Neural cell (in vitro differentiated cells): Measurements from ENCODE around the gene SMARCAD1. TPM values are rescaled to one million over a fixed set of nuclear protein-coding genes. Genes with fewer than 3 reads are reported as not detected.

Experiments
- H2AFZ ChIP-seq: fragments of 200-600, 300-800 bp; sonication (generic), shearing (Covaris generic); 2 replicates; pipeline ENCODE4 v1.6.0; 2014; ENCODE audit warnings: low read depth, mild to moderate bottlenecking, antibody characterized with exemption, low read length, moderate library complexity
- H3F3A ChIP-seq: fragments of 200-600 bp; shearing (Covaris generic); 2 replicates; pipeline ENCODE4 v1.6.1; 2016; ENCODE audit warnings: mild to moderate bottlenecking, moderate library complexity, mixed read lengths, antibody characterized with exemption, low read length; ENCODE audit not compliant: insufficient read depth, poor library complexity, severe bottlenecking
- H3K27ac ChIP-seq: fragments of 200-600, 300-800 bp; sonication (generic), shearing (Covaris generic); 2 replicates; pipeline ENCODE4 v1.5.1; 2014; ENCODE audit warnings: mild to moderate bottlenecking, low read length, moderate library complexity
- H3K27me3 ChIP-seq: fragments of 300-800, 200-600 bp; sonication (generic), shearing (Covaris generic); 2 replicates; pipeline ENCODE4 v1.6.0; 2014; ENCODE audit warnings: mild to moderate bottlenecking, low read depth, low read length, moderate library complexity; ENCODE audit not compliant: insufficient read depth
- H3K36me3 ChIP-seq: fragments of 300-800, 200-600 bp; sonication (generic), shearing (Covaris generic); 2 replicates; pipeline ENCODE4 v1.5.1; 2014; ENCODE audit warnings: mild to moderate bottlenecking, antibody characterized with exemption, low read length, moderate library complexity; ENCODE audit not compliant: insufficient read depth
- H3K4me2 ChIP-seq: fragments of 300-800, 200-600 bp; sonication (generic), shearing (Covaris generic); 2 replicates; pipeline ENCODE4 v1.6.0; 2014; ENCODE audit warnings: mild to moderate bottlenecking, low read length
- H3K4me3 ChIP-seq: fragments of 300-800, 200-600 bp; sonication (generic), shearing (Covaris generic); 2 replicates; pipeline ENCODE4 v1.5.1; 2014; ENCODE audit warnings: mild to moderate bottlenecking, low read length, moderate library complexity
- H3K79me2 ChIP-seq: fragments of 200-600 bp; shearing (Covaris generic); replicated peaks from 2 replicates; pipeline ENCODE4 v1.6.0; 2014; ENCODE audit warnings: mild to moderate bottlenecking, low read length, moderate library complexity; ENCODE audit not compliant: insufficient read depth
- H3K9ac ChIP-seq: fragments of 300-800, 200-600 bp; sonication (generic), shearing (Covaris generic); 2 replicates; pipeline ENCODE4 v1.6.1; 2016; ENCODE audit warnings: mild to moderate bottlenecking, low read length, mixed read lengths
- H3K9me2 ChIP-seq: fragments of 200-600 bp; shearing (Covaris generic); 2 replicates; pipeline ENCODE4 v1.6.1; 2016; ENCODE audit warnings: mild to moderate bottlenecking, low read length, mixed read lengths; ENCODE audit not compliant: insufficient read depth
- H3K9me3 ChIP-seq: fragments of 200-600, 300-800 bp; sonication (generic), shearing (Covaris generic); 2 replicates; pipeline ENCODE4 v1.6.1; 2016; ENCODE audit warnings: mild to moderate bottlenecking, mixed run types, low read length, moderate library complexity, mixed read lengths
- H4K20me1 ChIP-seq: fragments of 200-600 bp; shearing (Covaris generic); 2 replicates; pipeline ENCODE4 v1.6.1; 2016; ENCODE audit warnings: mild to moderate bottlenecking, mixed run types; ENCODE audit not compliant: insufficient read depth
- CTCF ChIP-seq: fragments of 450-650 bp; IDR thresholded peaks from 2 replicates; pipeline ENCODE4 v1.5.1; 2014; ENCODE audit warnings: antibody characterized with exemption, mild to moderate bottlenecking, moderate library complexity; ENCODE audit not compliant: poor library complexity, severe bottlenecking
- EP300 ChIP-seq: fragments of 450-650 bp; conservative IDR thresholded peaks from 2 replicates; pipeline ENCODE4 v1.6.1; 2014; ENCODE audit warnings: antibody characterized with exemption, mild to moderate bottlenecking, moderate library complexity; ENCODE audit not compliant: poor library complexity, severe bottlenecking
- EZH2 ChIP-seq: fragments of 200-600, 300-800 bp; shearing (Covaris generic), sonication (generic); IDR thresholded peaks from 2 replicates; pipeline ENCODE4 v1.6.1; 2014; ENCODE audit warnings: antibody characterized with exemption, low read length, borderline replicate concordance, mild to moderate bottlenecking; ENCODE audit not compliant: insufficient read depth, poor library complexity, severe bottlenecking
- MXI1 ChIP-seq: fragments of 450-650 bp; conservative IDR thresholded peaks from 2 replicates; pipeline ENCODE4 v1.6.1; 2014; ENCODE audit warnings: antibody characterized with exemption, mild to moderate bottlenecking; ENCODE audit not compliant: poor library complexity, severe bottlenecking
- RAD21 ChIP-seq: fragments of 450-650 bp; conservative IDR thresholded peaks from 2 replicates; pipeline ENCODE4 v1.6.1; 2014; ENCODE audit warnings: antibody characterized with exemption, mild to moderate bottlenecking, moderate library complexity
- REST ChIP-seq: IDR thresholded peaks from 2 replicates; pipeline ENCODE4 v1.6.1; 2012; ENCODE audit warnings: borderline replicate concordance
- SMC3 ChIP-seq: fragments of 450-650 bp; conservative IDR thresholded peaks from 2 replicates; pipeline ENCODE4 v1.6.1; 2014; ENCODE audit warnings: antibody characterized with exemption, mild to moderate bottlenecking, moderate library complexity; ENCODE audit not compliant: poor library complexity
- TAF1 ChIP-seq: IDR thresholded peaks from 2 replicates; pipeline ENCODE4 v1.6.1; 2012; ENCODE audit warnings: low read depth
- polyA plus RNA-seq: library from polyadenylated mRNA; depleted of rRNA; stranded (reverse); fragments of >200 nt; gene quantifications from 2 replicates; pipeline ENCODE4 v1.2.3, GENCODE V29; 2014

SMARCAD1 gene
- polyA plus RNA-seq, 1 donor from 2014 or later: 129 TPM

GRCh38 chr4:94277534-94277933 is 69.9 kb downstream of the SMARCAD1 start:
- no peaks in the 10 kb centered on the region for H3K9me2 ChIP-seq
- H3F3A ChIP-seq: no peaks in the 10 kb centered on the region
- H3K79me2 ChIP-seq: no peaks in the 10 kb centered on the region
- peaks cover 5% of the 10 kb centered on the region for H3K36me3 ChIP-seq
- H3K9ac ChIP-seq: no peak overlapping the region
- no peak overlapping the region for H2AFZ ChIP-seq
- H3K27me3 ChIP-seq: no peaks in the 10 kb centered on the region
- no peaks in the 10 kb centered on the region for H3K9me3 ChIP-seq
- no peak for TF ChIP-seq RAD21
- no peak for TF ChIP-seq REST
- TF ChIP-seq EP300: no peak
- no peak overlapping the region for H3K27ac ChIP-seq
- H4K20me1 ChIP-seq: no peaks in the 10 kb centered on the region
- H3K4me3 ChIP-seq: no peak overlapping the region
- H3K4me2 ChIP-seq: no peak overlapping the region

GRCh38 chr4:94278781-94279180 is 71.1 kb downstream of the SMARCAD1 start:
- Histone ChIP-seq H3K79me2 (no peaks in the 10 kb centered on the region), H3K27ac (no peak overlapping the region), H3K9ac (no peak overlapping the region), H3K9me2 (no peaks in the 10 kb centered on the region), H3K9me3 (no peaks in the 10 kb centered on the region), H3K4me3 (no peak overlapping the region), H4K20me1 (no peaks in the 10 kb centered on the region), H2AFZ (no peak overlapping the region), H3K4me2 (no peak overlapping the region), H3K36me3 (peaks cover 5% of the 10 kb centered on the region), H3K27me3 (no peaks in the 10 kb centered on the region), H3F3A (no peaks in the 10 kb centered on the region)
- TF ChIP-seq EP300 (no peak), RAD21 (no peak), TAF1 (no peak), MXI1 (no peak), SMC3 (no peak), CTCF (no peak), EZH2 (no peak), REST (no peak)
